ENCODE data around the gene DCHS2. TPM values are rescaled to one million over a fixed set of nuclear protein-coding genes. Genes with fewer than 3 reads are reported as not detected.
A peak's percentile ranks its signal among the peaks of the same experiment; 100 is the strongest.

DCHS2 gene
- 0.93 TPM for polyA plus RNA-seq (2013, experiment 1 of 4)
- 0.23 TPM for polyA plus RNA-seq (2013, experiment 2 of 4)
- polyA plus RNA-seq (2013, experiment 3 of 4) = 0.21 TPM
- 0.32 TPM for polyA plus RNA-seq (2013, experiment 4 of 4)

GRCh38 chr4:154491341-154492271 is at the start of gene DCHS2:
Gene DCHS2, minus strand, starts transcription at chr4:154491799. Its CDS starts 444 bp downstream, at chr4:154491355.
- H3K27me3 ChIP-seq (ENCODE audit: control insufficient read depth, insufficient read depth, low read length, poor library complexity, severe bottlenecking) = peaks cover 62% of the 10 kb centered on the region
- H3K27ac ChIP-seq (ENCODE audit: insufficient read depth, low read depth, low read length, poor library complexity, severe bottlenecking) = no peak within 1 kb of the TSS
- H3K4me1 ChIP-seq (ENCODE audit: control insufficient read depth, insufficient read depth, low read length) = no peaks in the 10 kb centered on the region
- no peaks in the 10 kb centered on the region for H3K9me3 ChIP-seq (ENCODE audit: control insufficient read depth, low read length)
- WGBS, 2 experiments = 1% methylated on average over 53 of the region's 53 CpGs
- H3K4me3 ChIP-seq (ENCODE audit: insufficient read depth, low read depth, low read length) = peak within 1 kb of the TSS; percentile 43
- H3K36me3 ChIP-seq (ENCODE audit: control insufficient read depth, insufficient read depth, low read length) = no peaks in the 10 kb centered on the region

- 90 to 92% methylated on average over 1 of the region's 1 CpG for WGBS, 2 experiments
These were observed 42.7 kb upstream of the DCHS2 start for GRCh38 chr4:154534296-154534695.

GRCh38 chr4:154529728-154530519 is 38.3 kb upstream of the DCHS2 start:
- H3K4me1 ChIP-seq (ENCODE audit: control insufficient read depth, insufficient read depth, low read length) = no peaks in the 10 kb centered on the region
- no peak overlapping the region for H3K27ac ChIP-seq (ENCODE audit: insufficient read depth, low read depth, low read length, poor library complexity, severe bottlenecking)
- no peaks in the 10 kb centered on the region for H3K9me3 ChIP-seq (ENCODE audit: control insufficient read depth, low read length)
- no peaks in the 10 kb centered on the region for H3K36me3 ChIP-seq (ENCODE audit: control insufficient read depth, insufficient read depth, low read length)
- H3K27me3 ChIP-seq (ENCODE audit: control insufficient read depth, insufficient read depth, low read length, poor library complexity, severe bottlenecking) = no peaks in the 10 kb centered on the region
- WGBS, 2 experiments = 90 to 95% methylated on average over 4 of the region's 4 CpGs
- no peak overlapping the region for H3K4me3 ChIP-seq (ENCODE audit: insufficient read depth, low read depth, low read length)

More at GRCh38 chr4:154534296-154534695, 42.7 kb upstream of the DCHS2 start:
- Histone ChIP-seq H3K9me3 (ENCODE audit: control insufficient read depth, low read length) (no peaks in the 10 kb centered on the region), H3K4me1 (ENCODE audit: control insufficient read depth, insufficient read depth, low read length) (no peaks in the 10 kb centered on the region), H3K27me3 (ENCODE audit: control insufficient read depth, insufficient read depth, low read length, poor library complexity, severe bottlenecking) (no peaks in the 10 kb centered on the region), H3K27ac (ENCODE audit: insufficient read depth, low read depth, low read length, poor library complexity, severe bottlenecking) (no peak overlapping the region), H3K36me3 (ENCODE audit: control insufficient read depth, insufficient read depth, low read length) (peaks cover 11% of the 10 kb centered on the region), H3K4me3 (ENCODE audit: insufficient read depth, low read depth, low read length) (no peak overlapping the region)

- Histone ChIP-seq H3K4me3 (ENCODE audit: insufficient read depth, low read depth, low read length) (no peak overlapping the region), H3K27me3 (ENCODE audit: control insufficient read depth, insufficient read depth, low read length, poor library complexity, severe bottlenecking) (no peaks in the 10 kb centered on the region), H3K9me3 (ENCODE audit: control insufficient read depth, low read length) (no peaks in the 10 kb centered on the region), H3K36me3 (ENCODE audit: control insufficient read depth, insufficient read depth, low read length) (no peaks in the 10 kb centered on the region), H3K4me1 (ENCODE audit: control insufficient read depth, insufficient read depth, low read length) (no peaks in the 10 kb centered on the region), H3K27ac (ENCODE audit: insufficient read depth, low read depth, low read length, poor library complexity, severe bottlenecking) (no peak overlapping the region)
- WGBS, 2 experiments = 95% methylated on average over 2 of the region's 2 CpGs
These were observed 37.3 kb upstream of the DCHS2 start for GRCh38 chr4:154528869-154529268.

GRCh38 chr4:154527308-154527707 is 35.7 kb upstream of the DCHS2 start:
- Histone ChIP-seq H3K4me3 (ENCODE audit: insufficient read depth, low read depth, low read length) (no peak overlapping the region), H3K27me3 (ENCODE audit: control insufficient read depth, insufficient read depth, low read length, poor library complexity, severe bottlenecking) (no peaks in the 10 kb centered on the region), H3K27ac (ENCODE audit: insufficient read depth, low read depth, low read length, poor library complexity, severe bottlenecking) (no peak overlapping the region), H3K4me1 (ENCODE audit: control insufficient read depth, insufficient read depth, low read length) (no peaks in the 10 kb centered on the region), H3K36me3 (ENCODE audit: control insufficient read depth, insufficient read depth, low read length) (no peaks in the 10 kb centered on the region), H3K9me3 (ENCODE audit: control insufficient read depth, low read length) (no peaks in the 10 kb centered on the region)
- 87 to 94% methylated on average over 4 of the region's 4 CpGs for WGBS, 2 experiments

GRCh38 chr4:154526151-154526550 is 34.6 kb upstream of the DCHS2 start:
- Histone ChIP-seq H3K36me3 (ENCODE audit: control insufficient read depth, insufficient read depth, low read length) (no peaks in the 10 kb centered on the region), H3K27ac (ENCODE audit: insufficient read depth, low read depth, low read length, poor library complexity, severe bottlenecking) (no peak overlapping the region)
- 68 to 85% methylated on average over 2 of the region's 2 CpGs for WGBS, 2 experiments

GRCh38 chr4:154521607-154522006 is 30.0 kb upstream of the DCHS2 start:
- no peak overlapping the region for H3K27ac ChIP-seq (ENCODE audit: insufficient read depth, low read depth, low read length, poor library complexity, severe bottlenecking)
- H3K4me1 ChIP-seq (ENCODE audit: control insufficient read depth, insufficient read depth, low read length) = peaks cover 8% of the 10 kb centered on the region
- no peaks in the 10 kb centered on the region for H3K27me3 ChIP-seq (ENCODE audit: control insufficient read depth, insufficient read depth, low read length, poor library complexity, severe bottlenecking)
- H3K4me3 ChIP-seq (ENCODE audit: insufficient read depth, low read depth, low read length) = no peak overlapping the region
- no peaks in the 10 kb centered on the region for H3K9me3 ChIP-seq (ENCODE audit: control insufficient read depth, low read length)
- H3K36me3 ChIP-seq (ENCODE audit: control insufficient read depth, insufficient read depth, low read length) = no peaks in the 10 kb centered on the region

More at GRCh38 chr4:154526151-154526550, 34.6 kb upstream of the DCHS2 start:
- H3K4me3 ChIP-seq (ENCODE audit: insufficient read depth, low read depth, low read length) = no peak overlapping the region
- no peaks in the 10 kb centered on the region for H3K27me3 ChIP-seq (ENCODE audit: control insufficient read depth, insufficient read depth, low read length, poor library complexity, severe bottlenecking)
- no peaks in the 10 kb centered on the region for H3K4me1 ChIP-seq (ENCODE audit: control insufficient read depth, insufficient read depth, low read length)
- no peaks in the 10 kb centered on the region for H3K9me3 ChIP-seq (ENCODE audit: control insufficient read depth, low read length)

GRCh38 chr4:154519214-154519613 is 27.6 kb upstream of the DCHS2 start:
- Histone ChIP-seq H3K27ac (ENCODE audit: insufficient read depth, low read depth, low read length, poor library complexity, severe bottlenecking) (no peak overlapping the region), H3K27me3 (ENCODE audit: control insufficient read depth, insufficient read depth, low read length, poor library complexity, severe bottlenecking) (no peaks in the 10 kb centered on the region), H3K9me3 (ENCODE audit: control insufficient read depth, low read length) (no peaks in the 10 kb centered on the region), H3K4me1 (ENCODE audit: control insufficient read depth, insufficient read depth, low read length) (peaks cover 19% of the 10 kb centered on the region), H3K4me3 (ENCODE audit: insufficient read depth, low read depth, low read length) (no peak overlapping the region), H3K36me3 (ENCODE audit: control insufficient read depth, insufficient read depth, low read length) (no peaks in the 10 kb centered on the region)
- WGBS, 2 experiments = 93 to 94% methylated on average over 4 of the region's 4 CpGs

GRCh38 chr4:154517591-154517990 is 26.0 kb upstream of the DCHS2 start:
- Histone ChIP-seq H3K27me3 (ENCODE audit: control insufficient read depth, insufficient read depth, low read length, poor library complexity, severe bottlenecking) (no peaks in the 10 kb centered on the region), H3K9me3 (ENCODE audit: control insufficient read depth, low read length) (no peaks in the 10 kb centered on the region), H3K36me3 (ENCODE audit: control insufficient read depth, insufficient read depth, low read length) (no peaks in the 10 kb centered on the region), H3K4me1 (ENCODE audit: control insufficient read depth, insufficient read depth, low read length) (peaks cover 19% of the 10 kb centered on the region), H3K27ac (ENCODE audit: insufficient read depth, low read depth, low read length, poor library complexity, severe bottlenecking) (no peak overlapping the region), H3K4me3 (ENCODE audit: insufficient read depth, low read depth, low read length) (no peak overlapping the region)
- WGBS, 2 experiments = 93 to 98% methylated on average over 4 of the region's 4 CpGs

All from ectodermal cell (in vitro differentiated cells).